ENCODE data around the gene KCNA2. TPM values are rescaled to one million over a fixed set of nuclear protein-coding genes. Genes with fewer than 3 reads are reported as not detected.

The KCNA2 gene
- total RNA-seq, 1 donor from 2014 or later, result 0.71 TPM

DNA sequence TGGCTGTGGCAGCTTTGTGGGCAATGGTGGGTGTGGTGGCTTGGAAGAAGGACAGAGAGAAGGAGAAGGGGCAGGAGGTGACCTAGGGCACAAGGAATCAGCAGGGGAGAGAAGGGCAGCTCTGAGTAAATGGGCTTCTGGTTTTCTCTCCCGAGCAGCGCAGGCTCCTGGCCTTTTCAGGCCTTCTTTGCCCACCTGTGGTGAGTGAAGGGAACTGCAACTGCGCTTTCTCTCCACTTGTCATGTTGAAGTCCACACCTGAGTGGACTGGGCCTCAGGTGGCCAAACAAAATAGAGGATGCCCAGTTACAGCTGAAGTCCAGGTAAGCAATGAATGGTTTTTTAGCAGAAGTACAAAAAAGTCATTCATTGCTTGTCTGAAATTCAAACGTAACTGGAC, 57.8 kb downstream of the KCNA2 start:
- no peaks in the 10 kb centered on the region for H3K4me1 ChIP-seq
- no peaks in the 10 kb centered on the region for H3K36me3 ChIP-seq
- intact Hi-C loops (cut with micrococcal nuclease), result no loop called here
- no peaks in the 10 kb centered on the region for H3K9me3 ChIP-seq (replicated peaks)
- no peak overlapping the region for H3K4me3 ChIP-seq
- peaks cover 61% of the 10 kb centered on the region for H3K27me3 ChIP-seq (ENCODE audit: low read depth)
- H3K27ac ChIP-seq (replicated peaks), result no peak overlapping the region
- TF ChIP-seq, protein P1, sequence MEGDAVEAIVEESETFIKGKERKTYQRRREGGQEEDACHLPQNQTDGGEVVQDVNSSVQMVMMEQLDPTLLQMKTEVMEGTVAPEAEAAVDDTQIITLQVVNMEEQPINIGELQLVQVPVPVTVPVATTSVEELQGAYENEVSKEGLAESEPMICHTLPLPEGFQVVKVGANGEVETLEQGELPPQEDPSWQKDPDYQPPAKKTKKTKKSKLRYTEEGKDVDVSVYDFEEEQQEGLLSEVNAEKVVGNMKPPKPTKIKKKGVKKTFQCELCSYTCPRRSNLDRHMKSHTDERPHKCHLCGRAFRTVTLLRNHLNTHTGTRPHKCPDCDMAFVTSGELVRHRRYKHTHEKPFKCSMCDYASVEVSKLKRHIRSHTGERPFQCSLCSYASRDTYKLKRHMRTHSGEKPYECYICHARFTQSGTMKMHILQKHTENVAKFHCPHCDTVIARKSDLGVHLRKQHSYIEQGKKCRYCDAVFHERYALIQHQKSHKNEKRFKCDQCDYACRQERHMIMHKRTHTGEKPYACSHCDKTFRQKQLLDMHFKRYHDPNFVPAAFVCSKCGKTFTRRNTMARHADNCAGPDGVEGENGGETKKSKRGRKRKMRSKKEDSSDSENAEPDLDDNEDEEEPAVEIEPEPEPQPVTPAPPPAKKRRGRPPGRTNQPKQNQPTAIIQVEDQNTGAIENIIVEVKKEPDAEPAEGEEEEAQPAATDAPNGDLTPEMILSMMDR (IDR thresholded peaks at IDR 0.05; ENCODE audit: borderline replicate concordance), result peak; percentile 59
- no peak for DNase-seq

DNA sequence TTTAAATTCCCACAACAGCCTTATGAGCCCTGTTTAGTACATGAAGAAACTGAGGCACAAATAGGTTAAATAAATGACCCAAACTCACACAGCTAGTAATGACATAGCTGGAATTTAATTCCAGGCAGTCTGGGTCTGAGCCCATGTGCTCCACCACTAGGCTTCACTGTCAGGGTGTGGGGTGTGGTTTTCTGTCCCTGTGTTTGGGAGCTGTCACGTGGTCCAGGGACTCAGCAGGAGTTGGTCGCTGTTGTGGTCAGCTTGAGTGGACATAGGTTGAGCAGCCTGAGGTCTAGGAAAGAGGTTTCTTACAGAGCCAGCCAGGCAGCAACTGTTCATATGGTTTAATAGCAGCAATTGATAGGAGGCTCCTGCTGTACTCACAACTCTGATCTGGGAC, 59.1 kb downstream of the KCNA2 start:
- Histone ChIP-seq H3K9me3 (replicated peaks) (no peaks in the 10 kb centered on the region), H3K36me3 (no peaks in the 10 kb centered on the region), H3K27ac (replicated peaks) (no peak overlapping the region), H3K4me3 (no peak overlapping the region), H3K27me3 (ENCODE audit: low read depth) (peaks cover 50% of the 10 kb centered on the region), H3K4me1 (no peaks in the 10 kb centered on the region)
- TF ChIP-seq, protein P1 (IDR thresholded peaks at IDR 0.05; ENCODE audit: borderline replicate concordance), result no peak
- intact Hi-C loops (cut with micrococcal nuclease), result no loop called here
- DNase-seq, result no peak

DNA sequence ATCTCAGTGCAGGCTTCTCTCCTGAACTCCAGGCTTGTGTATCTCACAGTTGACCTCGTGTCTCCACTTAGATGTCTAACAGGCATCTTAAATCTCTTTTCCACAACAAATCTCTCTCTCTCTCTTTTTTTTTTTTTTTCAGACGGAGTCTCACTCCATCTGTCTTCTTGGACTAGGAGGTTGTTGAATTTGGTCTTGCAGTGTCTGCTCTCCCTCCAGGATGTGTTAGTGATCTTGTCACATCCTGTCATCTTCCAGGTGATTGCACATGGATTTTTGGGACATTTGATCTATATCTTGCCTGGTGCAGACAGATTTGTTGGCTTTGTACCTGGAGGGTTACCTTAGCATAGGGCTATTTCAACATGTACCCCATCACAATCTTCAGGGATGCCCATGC, 60.7 kb downstream of the KCNA2 start:
- peaks cover 43% of the 10 kb centered on the region for H3K27me3 ChIP-seq (ENCODE audit: low read depth)
- H3K4me1 ChIP-seq, result no peaks in the 10 kb centered on the region
- no peak overlapping the region for H3K4me3 ChIP-seq
- no peaks in the 10 kb centered on the region for H3K9me3 ChIP-seq (replicated peaks)
- H3K27ac ChIP-seq (replicated peaks), result no peak overlapping the region
- intact Hi-C loops (cut with micrococcal nuclease), result no loop called here
- TF ChIP-seq, protein P1 (IDR thresholded peaks at IDR 0.05; ENCODE audit: borderline replicate concordance), result no peak
- no peak for DNase-seq
- no peaks in the 10 kb centered on the region for H3K36me3 ChIP-seq

DNA sequence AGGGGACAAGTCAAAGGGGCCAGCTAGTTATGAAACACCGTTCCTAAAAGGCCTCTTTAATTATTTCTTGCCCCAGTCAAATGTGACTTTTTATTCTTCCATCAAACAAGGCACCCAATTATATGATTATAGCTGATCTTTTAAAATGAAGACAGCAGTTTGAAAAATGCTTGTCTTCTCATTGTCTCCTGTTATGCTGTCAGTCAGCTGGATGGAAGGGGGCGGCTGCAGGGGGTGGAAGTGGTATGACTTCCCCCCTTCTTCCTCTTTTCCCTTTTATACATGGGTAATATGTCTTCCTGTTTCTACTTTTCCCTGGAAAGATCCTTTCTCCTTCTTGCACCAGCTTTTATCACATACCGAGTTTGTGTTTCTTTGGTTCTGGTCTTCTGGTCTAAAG, 61.4 kb downstream of the KCNA2 start:
- no peaks in the 10 kb centered on the region for H3K9me3 ChIP-seq (replicated peaks)
- H3K27me3 ChIP-seq (ENCODE audit: low read depth), result peaks cover 43% of the 10 kb centered on the region
- intact Hi-C loops (cut with micrococcal nuclease), result no loop called here
- TF ChIP-seq, protein P1 (IDR thresholded peaks at IDR 0.05; ENCODE audit: borderline replicate concordance), result no peak
- H3K27ac ChIP-seq (replicated peaks), result no peak overlapping the region
- H3K36me3 ChIP-seq, result no peaks in the 10 kb centered on the region
- DNase-seq, result no peak
- H3K4me3 ChIP-seq, result no peak overlapping the region
- H3K4me1 ChIP-seq, result no peaks in the 10 kb centered on the region

Other genes starting within 250 kb of the KCNA2 start
- 3.3 TPM for gene SLC16A4, start 215.3 kb downstream of the KCNA2 start, total RNA-seq
- 266 TPM for gene LAMTOR5, start 198.7 kb downstream of the KCNA2 start, total RNA-seq
- not detected for gene PROK1, start 155.2 kb downstream of the KCNA2 start, total RNA-seq
- gene KCNA10, start 87.2 kb downstream of the KCNA2 start, total RNA-seq, result not detected
- gene KCNA3, start 68.6 kb upstream of the KCNA2 start, total RNA-seq, result 0.22 TPM

Measured in left ventricle myocardium inferior (tissue), 1 donor.